GM12801 (cell line): Measurements from ENCODE around the gene ABI1.

Experiments
- TF ChIP-seq, protein P1 (sequence below): IDR thresholded peaks from one replicate; pipeline ENCODE4 v1.5.1; 2011; ENCODE audit warnings: control low read depth; ENCODE audit not compliant: insufficient read length; ENCODE audit errors: extremely low read depth

The ABI1 gene

DNA sequence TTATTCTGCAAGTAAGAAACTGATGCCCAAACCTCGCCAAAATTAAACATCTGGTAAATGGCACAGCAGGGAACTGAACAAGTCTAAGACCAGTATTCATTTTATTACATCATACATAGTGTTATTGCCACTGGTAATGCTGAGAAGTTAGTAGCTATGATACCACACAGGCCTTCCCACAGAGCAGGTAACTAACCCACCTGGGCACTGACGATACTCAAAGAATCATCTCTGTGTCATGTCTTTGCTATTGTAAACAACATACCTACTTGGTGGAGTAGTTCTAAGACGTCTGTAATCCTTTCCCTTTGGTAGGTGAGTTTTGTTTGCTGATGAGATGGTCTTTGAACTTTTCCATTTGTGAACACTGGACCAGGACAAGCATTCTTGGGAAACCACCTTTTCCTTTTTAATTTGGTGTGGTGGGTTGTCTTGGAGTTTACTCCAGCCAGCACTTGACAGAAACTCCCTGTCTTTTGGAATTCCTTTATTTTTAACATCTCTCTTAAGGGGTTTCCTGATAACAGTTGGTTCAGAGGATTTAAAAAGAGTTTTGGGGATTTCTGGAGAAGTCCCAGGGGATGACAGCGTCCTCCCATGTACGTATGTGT is 122.4 kb downstream of the ABI1 start:
- TF ChIP-seq, protein P1, sequence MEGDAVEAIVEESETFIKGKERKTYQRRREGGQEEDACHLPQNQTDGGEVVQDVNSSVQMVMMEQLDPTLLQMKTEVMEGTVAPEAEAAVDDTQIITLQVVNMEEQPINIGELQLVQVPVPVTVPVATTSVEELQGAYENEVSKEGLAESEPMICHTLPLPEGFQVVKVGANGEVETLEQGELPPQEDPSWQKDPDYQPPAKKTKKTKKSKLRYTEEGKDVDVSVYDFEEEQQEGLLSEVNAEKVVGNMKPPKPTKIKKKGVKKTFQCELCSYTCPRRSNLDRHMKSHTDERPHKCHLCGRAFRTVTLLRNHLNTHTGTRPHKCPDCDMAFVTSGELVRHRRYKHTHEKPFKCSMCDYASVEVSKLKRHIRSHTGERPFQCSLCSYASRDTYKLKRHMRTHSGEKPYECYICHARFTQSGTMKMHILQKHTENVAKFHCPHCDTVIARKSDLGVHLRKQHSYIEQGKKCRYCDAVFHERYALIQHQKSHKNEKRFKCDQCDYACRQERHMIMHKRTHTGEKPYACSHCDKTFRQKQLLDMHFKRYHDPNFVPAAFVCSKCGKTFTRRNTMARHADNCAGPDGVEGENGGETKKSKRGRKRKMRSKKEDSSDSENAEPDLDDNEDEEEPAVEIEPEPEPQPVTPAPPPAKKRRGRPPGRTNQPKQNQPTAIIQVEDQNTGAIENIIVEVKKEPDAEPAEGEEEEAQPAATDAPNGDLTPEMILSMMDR = no peak

DNA sequence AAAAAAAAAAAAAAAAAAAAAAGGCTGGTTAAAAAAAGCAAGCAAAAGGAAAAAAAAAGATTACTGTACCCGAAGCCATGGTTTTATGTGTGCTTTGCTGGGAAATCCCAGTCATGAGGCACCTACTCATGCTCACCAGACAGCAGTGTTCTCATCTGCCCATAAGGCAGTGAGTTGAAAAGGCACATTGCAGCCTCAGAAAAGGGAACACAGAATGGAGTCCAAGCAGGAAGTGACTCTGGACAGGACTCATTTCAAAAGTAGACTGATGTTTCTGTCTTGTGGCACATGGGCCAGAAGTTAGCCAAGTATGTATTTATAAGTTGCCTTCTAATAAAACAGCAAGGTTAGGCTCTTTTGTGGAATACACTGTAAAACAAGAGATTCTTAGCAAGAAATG is 123.0 kb downstream of the ABI1 start:
- TF ChIP-seq, protein P1 = no peak

DNA sequence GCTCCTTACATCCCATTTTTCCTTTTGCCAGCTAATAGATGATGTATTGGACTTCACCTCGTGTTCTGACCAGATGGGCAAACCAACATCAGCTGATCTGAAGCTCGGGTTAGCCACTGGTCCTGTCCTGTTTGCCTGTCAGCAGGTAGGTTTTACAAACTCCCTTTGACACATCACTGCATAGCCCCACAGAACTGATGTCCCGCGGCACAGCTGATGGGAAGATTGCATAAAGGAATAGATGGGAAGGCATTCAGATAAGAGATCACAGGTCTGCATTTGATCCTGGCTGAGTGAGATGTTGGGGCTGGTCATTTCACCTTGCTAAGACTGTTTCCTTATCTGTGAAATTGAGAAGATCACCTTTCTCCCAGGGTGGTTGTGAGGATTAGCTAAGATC is 125.3 kb downstream of the ABI1 start:
- TF ChIP-seq, protein P1 = no peak

DNA sequence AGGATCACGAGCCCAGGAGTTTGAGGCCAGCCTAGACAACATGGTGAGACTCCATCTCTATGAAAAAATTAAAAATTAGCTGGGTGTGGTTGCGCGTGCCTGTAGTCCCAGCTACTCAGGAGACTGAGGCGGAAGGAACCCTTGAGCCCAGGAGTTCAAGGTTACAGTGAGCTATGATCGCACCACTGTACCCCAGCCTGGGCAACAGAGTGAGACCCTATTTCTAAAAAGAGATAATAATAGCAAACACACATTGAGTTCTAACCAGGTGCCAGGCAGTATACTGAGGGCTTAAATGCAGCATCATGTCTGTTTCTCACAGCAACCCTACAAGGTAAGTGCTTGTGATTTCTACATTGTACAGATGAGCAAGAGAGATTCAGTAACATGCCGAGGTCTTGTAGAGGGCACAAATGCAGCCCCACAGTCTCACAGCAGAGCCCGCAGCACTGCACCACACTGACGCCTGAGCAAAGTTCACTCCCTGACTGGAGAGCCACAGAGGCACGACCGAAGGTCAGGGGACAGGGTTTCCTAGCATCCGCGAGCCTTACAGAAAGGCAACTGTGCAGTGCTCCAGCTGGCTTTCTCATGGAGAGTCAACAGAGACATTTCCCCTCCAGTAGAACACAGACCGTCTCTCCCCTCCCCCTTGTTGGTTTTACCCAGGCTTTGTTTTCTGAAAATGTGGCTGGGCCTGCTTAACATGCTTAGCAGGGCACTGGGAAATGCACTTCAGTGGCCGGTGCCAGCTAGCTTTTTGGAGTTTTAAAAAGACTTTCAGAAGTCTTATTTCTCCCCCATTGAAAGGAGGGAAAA is 126.8 kb downstream of the ABI1 start:
- TF ChIP-seq, protein P1 = no peak

DNA sequence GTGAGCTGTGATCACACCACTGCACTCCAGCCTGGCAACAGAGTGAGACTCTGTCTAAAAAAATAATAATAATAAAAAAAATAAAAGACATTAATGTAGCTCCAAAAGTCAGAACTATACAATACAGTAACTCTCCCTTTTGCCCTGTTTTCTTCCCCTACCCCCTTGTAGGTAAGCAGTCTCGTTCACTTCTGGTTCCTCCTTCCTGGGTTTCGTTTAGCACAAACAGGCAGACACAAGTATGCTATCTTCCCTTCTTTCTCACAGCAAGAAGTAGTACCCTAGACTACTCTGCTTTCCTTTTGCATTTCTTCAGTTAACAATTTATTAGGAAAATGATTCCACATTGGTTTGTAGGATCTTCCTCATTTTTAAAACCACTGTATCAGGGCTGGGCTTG is 130.2 kb downstream of the ABI1 start:
- TF ChIP-seq, protein P1 = no peak

DNA sequence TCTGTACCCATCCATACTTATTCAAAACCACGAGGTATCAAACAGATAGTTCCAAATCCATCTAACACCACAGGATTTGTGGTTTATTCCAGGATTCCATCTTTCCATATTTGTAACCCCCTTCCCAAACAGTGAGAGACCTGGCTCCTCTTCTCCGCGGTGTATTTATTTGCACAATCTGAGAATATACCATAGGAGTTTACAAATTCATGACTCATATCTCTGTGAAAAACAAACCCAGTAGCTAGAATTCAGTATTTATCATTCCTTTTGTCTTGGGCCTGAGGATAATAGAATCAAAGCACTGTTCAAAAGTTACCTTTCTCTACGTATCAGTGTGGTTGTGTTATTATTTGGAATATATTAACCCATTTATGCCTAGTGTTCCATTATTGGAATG is 131.4 kb downstream of the ABI1 start:
- TF ChIP-seq, protein P1 = no peak

DNA sequence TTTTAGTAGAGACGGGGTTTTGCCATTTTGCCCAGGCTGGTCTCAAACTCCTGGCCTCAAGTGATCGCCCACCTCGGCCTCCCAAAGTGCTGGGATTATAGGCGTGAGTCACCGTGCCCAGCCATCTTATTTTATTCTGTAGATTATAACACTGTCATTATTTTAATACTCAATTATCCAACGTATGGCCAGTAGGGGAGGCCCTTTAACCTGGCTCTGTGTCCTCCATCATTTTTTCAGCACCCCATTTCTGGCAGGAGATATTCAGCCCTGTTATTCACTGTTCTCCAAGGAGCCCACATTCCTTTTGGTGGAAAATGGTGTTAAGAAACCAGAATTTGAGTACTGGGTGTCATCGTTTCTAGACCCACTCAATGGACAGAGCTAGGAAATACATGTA is 131.8 kb downstream of the ABI1 start:
- TF ChIP-seq, protein P1 = no peak
